Panc1 (cell line): Measurements from ENCODE around the gene GCN1.

ENCODE experiments used
- CTCF ChIP-seq: fragments of 450-650 bp; IDR thresholded peaks from 2 replicates; pipeline ENCODE4 v1.5.1; 2017; ENCODE audit warnings: mild to moderate bottlenecking
- POLR2AphosphoS5 ChIP-seq: IDR thresholded peaks from 2 replicates; pipeline ENCODE4 v1.6.1; 2012; ENCODE audit warnings: mild to moderate bottlenecking, low read depth, low read length, moderate library complexity
- TCF7L2 ChIP-seq: IDR thresholded peaks from 2 replicates; pipeline ENCODE4 v1.6.1; 2011; ENCODE audit warnings: mild to moderate bottlenecking, low read depth, low read length, inconsistent platforms

GRCh38 chr12:120092551-120093335, 101.8 kb downstream of the GCN1 start:
- TF ChIP-seq CTCF (no peak), POLR2AphosphoS5 (no peak), TCF7L2 (no peak)
